Measurements from ENCODE around the gene TIMM17B.

- TF ChIP-seq CTCF (IDR thresholded peaks at IDR 0.05; ENCODE audit: insufficient read depth, low read depth, low read length): no peak
- TF ChIP-seq EZH2 (IDR thresholded peaks at IDR 0.05; ENCODE audit: insufficient read depth, low read length): no peak
These were observed 12.2 kb upstream of the TIMM17B start for GRCh38 chrX:48909703-48910294.
